Heart left ventricle (tissue), 13 donors: ENCODE results near the gene AIMP1.

Source experiments
- CTCF ChIP-seq, 12 donors: fragments of 200-600 bp; sonication (generic) in 4 of 12; IDR thresholded peaks; one replicate each; pipeline versions ENCODE4 v1.5.0 to v1.8.0; 2018 to 2022; ENCODE audit warnings: antibody characterized with exemption in 12 of 12, mild to moderate bottlenecking in 5 of 12
- POLR2A ChIP-seq, 2 donors: fragments of 450-650 bp; IDR thresholded peaks; one replicate each; pipeline ENCODE4 v1.6.1; 2017; ENCODE audit warnings: antibody characterized with exemption in 2 of 2, mild to moderate bottlenecking in 2 of 2, moderate library complexity in 2 of 2
- donor health status: ischemic (EF 13 %, LVEDD 7.1; RV severe dilation, severe dysfunction).
- donor health status: DM: no; HTN: yes; CAD: no.
- donor health status: DM: no; HTN: no; CAD: no.
- donor health status: ischemic (EF 25% LVEDD 6.9; RV normal size, moderate dysfunction).
- donor health status: ischemic (EF 25% LVEDD 5.7; RV mildly dilated, moderate dysfunction).
- donor health status: ischemic (EF 35%, LVEDD 5.7; RV mildly dilated, moderate dysfunction).
- donor health status: nonischemic (EF 11% LVEDD 7.7; RV severe dilation, severe dysfunction).
- donor health status: DM: yes; HTN: yes; CAD: no.
- donor health status: PGD.
- donor health status: ischemic (EF 29% LVEDD 5.4; RV normal size, mild dysfunction).
- donor health status: nonischemic (EF 23%, LVEDD 6.1; RV moderate dilation, normal function).

DNA sequence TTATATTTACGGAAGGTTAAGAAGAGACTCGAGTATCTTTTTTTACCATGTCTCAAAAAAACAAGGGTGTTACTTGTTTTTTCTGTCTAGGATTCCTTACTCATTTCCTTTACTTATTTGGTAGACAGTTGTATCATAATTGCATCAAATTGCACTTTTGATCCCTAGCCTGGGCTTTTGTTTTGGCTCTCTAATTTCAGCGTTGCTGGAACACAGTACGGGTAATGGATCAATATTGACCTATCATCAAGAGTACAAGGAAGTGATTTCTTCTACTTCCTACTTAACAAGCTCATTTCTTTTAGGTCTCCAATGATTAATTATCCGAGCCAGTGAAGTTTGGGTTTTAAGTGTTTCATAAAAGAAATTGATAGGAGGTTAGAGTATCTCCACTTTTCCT is 16.8 kb downstream of the AIMP1 start:
- TF ChIP-seq POLR2A (IDR thresholded peaks at IDR 0.05) (no peak), CTCF (IDR thresholded peaks at IDR 0.05) (no peak)
